HepG2 (cell line): ENCODE data around the gene PRDX2. TPM values are rescaled to one million over a fixed set of nuclear protein-coding genes. Genes with fewer than 3 reads are reported as not detected.

ENCODE experiments used
- GABPA ChIP-seq, 2 experiments: IDR thresholded peaks; 2 replicates each; pipeline ENCODE4 v1.6.1; 2011 to 2016; ENCODE audit warnings: low read depth in 2 of 2, low read length in 1 of 2, missing biosample characterization in 1 of 2, missing genetic modification characterization in 1 of 2
- GATA4 ChIP-seq: sonication (generic); IDR thresholded peaks from 2 replicates; pipeline ENCODE4 v1.6.1; 2016; ENCODE audit warnings: antibody characterized with exemption, low read depth, borderline replicate concordance
- GPBP1L1 ChIP-seq: sonication (generic); formaldehyde crosslinking; IDR thresholded peaks from 2 replicates; pipeline ENCODE4 v1.5.0; 2020; ENCODE audit warnings: mild to moderate bottlenecking, missing genetic modification reagents
- HMGA1 ChIP-seq: sonication (generic); formaldehyde crosslinking; conservative IDR thresholded peaks from 2 replicates; pipeline ENCODE4 v1.4.0; 2020; ENCODE audit warnings: missing genetic modification reagents
- HOXA9 ChIP-seq: sonication (generic); formaldehyde crosslinking; IDR thresholded peaks from 2 replicates; pipeline ENCODE4 v1.8.1; 2022; ENCODE audit warnings: missing genetic modification reagents, mild to moderate bottlenecking, moderate library complexity, borderline replicate concordance
- MTA1 ChIP-seq: sonication (generic); formaldehyde crosslinking; IDR thresholded peaks from 2 replicates; pipeline ENCODE4 v1.4.0; 2020; ENCODE audit warnings: missing genetic modification reagents, mild to moderate bottlenecking, borderline replicate concordance
- NR2F6 ChIP-seq, 2 experiments: IDR thresholded peaks; 2 replicates each; pipeline ENCODE4 v1.6.1; 2016; ENCODE audit warnings: antibody characterized with exemption in 1 of 2, mild to moderate bottlenecking in 1 of 2
- POLR2G ChIP-seq: fragments of 200-400 bp; formaldehyde crosslinking; IDR thresholded peaks from 2 replicates; pipeline ENCODE4 v1.6.1; 2018; ENCODE audit warnings: mild to moderate bottlenecking, low read depth, low read length, moderate library complexity
- SMAD1 ChIP-seq: sonication (generic); formaldehyde crosslinking; IDR thresholded peaks from 2 replicates; pipeline ENCODE4 v1.4.0; 2020; ENCODE audit warnings: missing genetic modification reagents, low read depth, mild to moderate bottlenecking, borderline replicate concordance
- SPEN ChIP-seq: sonication (generic); formaldehyde crosslinking; IDR thresholded peaks from 2 replicates; pipeline ENCODE4 v1.5.1; 2020; ENCODE audit warnings: low read depth, mild to moderate bottlenecking, missing genetic modification reagents
- THAP11 ChIP-seq: IDR thresholded peaks from 2 replicates; pipeline ENCODE4 v1.6.1; 2016; ENCODE audit warnings: missing biosample characterization, missing genetic modification reagents
- THYN1 ChIP-seq: sonication (generic); formaldehyde crosslinking; IDR thresholded peaks from 2 replicates; pipeline ENCODE4 v1.8.1; 2023; ENCODE audit warnings: low read depth, mild to moderate bottlenecking, moderate library complexity, missing genetic modification reagents, borderline replicate concordance
- ZFP36 ChIP-seq: fragments of 150-350 bp; IDR thresholded peaks from 2 replicates; pipeline ENCODE4 v1.6.1; 2018; ENCODE audit warnings: borderline replicate concordance, low read length, low read depth; ENCODE audit not compliant: partially characterized antibody
- ZNF10 ChIP-seq: sonication (generic); formaldehyde crosslinking; IDR thresholded peaks from 2 replicates; pipeline ENCODE4 v1.4.0; 2020; ENCODE audit warnings: mild to moderate bottlenecking, low read depth, missing genetic modification reagents, borderline replicate concordance
- ZNF580 ChIP-seq: IDR thresholded peaks from 2 replicates; pipeline ENCODE4 v1.6.1; 2016; ENCODE audit warnings: low read depth, borderline replicate concordance
- ZNF660 ChIP-seq: sonication (generic); formaldehyde crosslinking; IDR thresholded peaks from 2 replicates; pipeline ENCODE4 v1.5.1; 2020; ENCODE audit warnings: mild to moderate bottlenecking, low read depth, missing genetic modification reagents, borderline replicate concordance
- ZNF672 ChIP-seq: sonication (generic); formaldehyde crosslinking; IDR thresholded peaks from 2 replicates; pipeline ENCODE4 v1.8.1; 2022; ENCODE audit warnings: missing genetic modification reagents
- ZNF710 ChIP-seq: sonication (generic); formaldehyde crosslinking; IDR thresholded peaks from 2 replicates; pipeline ENCODE4 v1.5.0; 2020; ENCODE audit warnings: mild to moderate bottlenecking, missing genetic modification reagents, borderline replicate concordance
- ZNF883 ChIP-seq: sonication (generic); formaldehyde crosslinking; IDR thresholded peaks from 2 replicates; pipeline ENCODE4 v1.5.1; 2020; ENCODE audit warnings: mild to moderate bottlenecking, missing genetic modification reagents; ENCODE audit errors: not compliant biosample characterization
- polyA plus RNA-seq, 8 experiments: library from polyadenylated mRNA; depleted of rRNA in 3 of 8; stranded (reverse) in 7 of 8; unstranded in 1 of 8; fragments of >200 nt; fragmentation: Illumina TruSeq in 4 of 8; extraction: Trizol in 4 of 8; gene quantifications; 2 replicates each; pipeline versions ENCODE4 v1.2.1 to v1.2.3, GENCODE V29; 2011 to 2016; ENCODE audit warnings: low read depth in 4 of 8, missing spikeins in 1 of 8, mixed read lengths in 1 of 8; ENCODE audit not compliant: insufficient read depth in 1 of 8
- total RNA-seq, 5 experiments: library from RNA; depleted of rRNA; stranded (reverse); fragments of >200 nt; fragmentation: Illumina TruSeq; extraction: Trizol; gene quantifications; 2 replicates each; pipeline ENCODE4 v1.2.3, GENCODE V29; 2016; ENCODE audit warnings: low read depth in 1 of 5
- TF ChIP-seq, protein P1 (sequence below): sonication (generic); formaldehyde crosslinking; IDR thresholded peaks from 2 replicates; pipeline ENCODE4 v1.4.0; 2020; ENCODE audit warnings: missing genetic modification reagents, borderline replicate concordance
- TF ChIP-seq, protein P2 (sequence below): IDR thresholded peaks from 2 replicates; pipeline ENCODE4 v1.6.1; 2016

The PRDX2 gene
- total and polyA plus RNA-seq, 2 of the 13 experiments (the other 11 are each of a cell fraction or from before 2014, with no cell fraction given), result 218 to 381 TPM

GRCh38 chr19:12801466-12802266, at the start of gene PRDX2, which contains the start of gene THSD8 (continued):
- no peak for TF ChIP-seq GPBP1L1 (CRISPR knock-in tag)
- peak; percentile 99 for TF ChIP-seq POLR2G
- no peak; the same call in 1 of the 2 replicates for TF ChIP-seq SMAD1 (CRISPR knock-in tag)
- TF ChIP-seq ZNF672, result peak; percentile 59; the same call in 1 of the 2 replicates
- TF ChIP-seq ZNF710 (CRISPR knock-in tag), result no peak; the same call in 1 of the 2 replicates
- no peak for TF ChIP-seq THYN1 (CRISPR knock-in tag)
- TF ChIP-seq NR2F6 (IDR thresholded peaks at IDR 0.05), result no peak
- TF ChIP-seq NR2F6 (CRISPR knock-in tag; IDR thresholded peaks at IDR 0.05), result no peak
- peak; percentile 91 for TF ChIP-seq SPEN
- no peak for TF ChIP-seq ZFP36
- peak; percentile 53 for TF ChIP-seq MTA1
- TF ChIP-seq, protein P1, sequence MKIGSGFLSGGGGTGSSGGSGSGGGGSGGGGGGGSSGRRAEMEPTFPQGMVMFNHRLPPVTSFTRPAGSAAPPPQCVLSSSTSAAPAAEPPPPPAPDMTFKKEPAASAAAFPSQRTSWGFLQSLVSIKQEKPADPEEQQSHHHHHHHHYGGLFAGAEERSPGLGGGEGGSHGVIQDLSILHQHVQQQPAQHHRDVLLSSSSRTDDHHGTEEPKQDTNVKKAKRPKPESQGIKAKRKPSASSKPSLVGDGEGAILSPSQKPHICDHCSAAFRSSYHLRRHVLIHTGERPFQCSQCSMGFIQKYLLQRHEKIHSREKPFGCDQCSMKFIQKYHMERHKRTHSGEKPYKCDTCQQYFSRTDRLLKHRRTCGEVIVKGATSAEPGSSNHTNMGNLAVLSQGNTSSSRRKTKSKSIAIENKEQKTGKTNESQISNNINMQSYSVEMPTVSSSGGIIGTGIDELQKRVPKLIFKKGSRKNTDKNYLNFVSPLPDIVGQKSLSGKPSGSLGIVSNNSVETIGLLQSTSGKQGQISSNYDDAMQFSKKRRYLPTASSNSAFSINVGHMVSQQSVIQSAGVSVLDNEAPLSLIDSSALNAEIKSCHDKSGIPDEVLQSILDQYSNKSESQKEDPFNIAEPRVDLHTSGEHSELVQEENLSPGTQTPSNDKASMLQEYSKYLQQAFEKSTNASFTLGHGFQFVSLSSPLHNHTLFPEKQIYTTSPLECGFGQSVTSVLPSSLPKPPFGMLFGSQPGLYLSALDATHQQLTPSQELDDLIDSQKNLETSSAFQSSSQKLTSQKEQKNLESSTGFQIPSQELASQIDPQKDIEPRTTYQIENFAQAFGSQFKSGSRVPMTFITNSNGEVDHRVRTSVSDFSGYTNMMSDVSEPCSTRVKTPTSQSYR (CRISPR knock-in tag), result peak; percentile 57; the same call in 1 of the 2 replicates
- TF ChIP-seq HMGA1 (CRISPR knock-in tag), result no peak
- TF ChIP-seq ZNF660 (CRISPR knock-in tag), result no peak
- no peak for TF ChIP-seq ZNF10 (CRISPR knock-in tag)
- peak; percentile 86 for TF ChIP-seq GATA4
- TF ChIP-seq, protein P2, sequence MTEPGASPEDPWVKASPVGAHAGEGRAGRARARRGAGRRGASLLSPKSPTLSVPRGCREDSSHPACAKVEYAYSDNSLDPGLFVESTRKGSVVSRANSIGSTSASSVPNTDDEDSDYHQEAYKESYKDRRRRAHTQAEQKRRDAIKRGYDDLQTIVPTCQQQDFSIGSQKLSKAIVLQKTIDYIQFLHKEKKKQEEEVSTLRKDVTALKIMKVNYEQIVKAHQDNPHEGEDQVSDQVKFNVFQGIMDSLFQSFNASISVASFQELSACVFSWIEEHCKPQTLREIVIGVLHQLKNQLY, result peak; percentile 64; the same call in 1 of the 2 replicates
- peak; percentile 85 for TF ChIP-seq ZNF883 (CRISPR knock-in tag)
- TF ChIP-seq GABPA (IDR thresholded peaks at IDR 0.05; ENCODE audit: low read depth, low read length), result no peak
- no peak for TF ChIP-seq GABPA (CRISPR knock-in tag; IDR thresholded peaks at IDR 0.05; ENCODE audit: low read depth)
- peak; percentile 91 for TF ChIP-seq THAP11 (CRISPR knock-in tag)
- no peak; the same call in 1 of the 2 replicates for TF ChIP-seq ZNF580 (CRISPR knock-in tag)
- peak; percentile 69; the same call in 1 of the 2 replicates for TF ChIP-seq HOXA9 (CRISPR knock-in tag)
